ENCODE data around the gene PAN2.

GRCh38 chr12:56326126-56326525 lies 7.7 kb downstream of the PAN2 start:
- TF ChIP-seq, protein P1, sequence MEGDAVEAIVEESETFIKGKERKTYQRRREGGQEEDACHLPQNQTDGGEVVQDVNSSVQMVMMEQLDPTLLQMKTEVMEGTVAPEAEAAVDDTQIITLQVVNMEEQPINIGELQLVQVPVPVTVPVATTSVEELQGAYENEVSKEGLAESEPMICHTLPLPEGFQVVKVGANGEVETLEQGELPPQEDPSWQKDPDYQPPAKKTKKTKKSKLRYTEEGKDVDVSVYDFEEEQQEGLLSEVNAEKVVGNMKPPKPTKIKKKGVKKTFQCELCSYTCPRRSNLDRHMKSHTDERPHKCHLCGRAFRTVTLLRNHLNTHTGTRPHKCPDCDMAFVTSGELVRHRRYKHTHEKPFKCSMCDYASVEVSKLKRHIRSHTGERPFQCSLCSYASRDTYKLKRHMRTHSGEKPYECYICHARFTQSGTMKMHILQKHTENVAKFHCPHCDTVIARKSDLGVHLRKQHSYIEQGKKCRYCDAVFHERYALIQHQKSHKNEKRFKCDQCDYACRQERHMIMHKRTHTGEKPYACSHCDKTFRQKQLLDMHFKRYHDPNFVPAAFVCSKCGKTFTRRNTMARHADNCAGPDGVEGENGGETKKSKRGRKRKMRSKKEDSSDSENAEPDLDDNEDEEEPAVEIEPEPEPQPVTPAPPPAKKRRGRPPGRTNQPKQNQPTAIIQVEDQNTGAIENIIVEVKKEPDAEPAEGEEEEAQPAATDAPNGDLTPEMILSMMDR (IDR thresholded peaks at IDR 0.05) = no peak
- TF ChIP-seq POLR2A (IDR thresholded peaks at IDR 0.05) = no peak
- TF ChIP-seq POLR2AphosphoS5 (IDR thresholded peaks at IDR 0.05) = no peak

All from breast epithelium (tissue), 3 donors.